NT2/D1 (cell line): Measurements from ENCODE around the gene AHSP.

ENCODE experiments used
- SUZ12 ChIP-seq: IDR thresholded peaks from 2 replicates; pipeline ENCODE4 v1.6.1; 2011; ENCODE audit not compliant: insufficient read length, insufficient read depth; ENCODE audit errors: extremely low read depth
- YY1 ChIP-seq: IDR thresholded peaks from 2 replicates; pipeline ENCODE4 v1.6.1; 2011; ENCODE audit not compliant: insufficient read length, insufficient read depth
- ZNF274 ChIP-seq: IDR thresholded peaks from 2 replicates; pipeline ENCODE4 v1.6.1; 2011; ENCODE audit warnings: mild to moderate bottlenecking, low read depth, low read length

DNA sequence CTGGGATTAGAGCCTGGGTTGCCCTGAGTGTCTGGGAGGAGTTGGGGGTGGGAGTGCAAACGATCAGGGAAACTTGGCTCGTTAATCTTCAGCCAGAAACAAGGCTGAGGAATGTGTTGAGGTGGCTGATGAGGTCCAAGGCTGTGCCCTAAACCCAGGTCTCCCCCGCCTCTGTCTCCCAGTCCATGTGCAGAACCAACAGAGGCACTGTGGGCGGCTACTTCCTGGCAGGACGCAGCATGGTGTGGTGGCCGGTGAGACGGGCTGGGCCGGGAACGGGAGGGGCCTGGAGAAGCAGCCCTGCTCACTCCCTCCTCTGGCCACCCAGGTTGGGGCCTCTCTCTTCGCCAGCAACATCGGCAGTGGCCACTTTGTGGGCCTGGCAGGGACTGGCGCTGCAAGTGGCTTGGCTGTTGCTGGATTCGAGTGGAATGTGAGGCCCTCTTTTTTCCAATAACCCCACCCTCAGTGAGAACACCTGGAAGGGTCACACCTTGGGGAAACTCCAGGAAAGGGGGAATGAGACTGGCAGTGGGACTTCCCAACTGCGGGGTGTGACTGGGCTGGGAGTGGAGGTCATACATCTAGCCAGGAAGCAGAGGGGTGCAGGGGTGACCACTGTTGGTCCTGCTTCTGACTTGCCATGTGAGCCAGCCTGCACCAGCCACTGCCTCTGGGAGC lies 43.1 kb upstream of the AHSP start:
- TF ChIP-seq YY1 (no peak), ZNF274 (no peak), SUZ12 (no peak)
